ENCODE measurements around the gene CDC14A. TPM values are rescaled to one million over a fixed set of nuclear protein-coding genes. Genes with fewer than 3 reads are reported as not detected.
A peak's percentile ranks its signal among the peaks of the same experiment; 100 is the strongest.

The CDC14A gene
- total RNA-seq, 2 donors from 2014 or later: 9.6 to 16.8 TPM

DNA sequence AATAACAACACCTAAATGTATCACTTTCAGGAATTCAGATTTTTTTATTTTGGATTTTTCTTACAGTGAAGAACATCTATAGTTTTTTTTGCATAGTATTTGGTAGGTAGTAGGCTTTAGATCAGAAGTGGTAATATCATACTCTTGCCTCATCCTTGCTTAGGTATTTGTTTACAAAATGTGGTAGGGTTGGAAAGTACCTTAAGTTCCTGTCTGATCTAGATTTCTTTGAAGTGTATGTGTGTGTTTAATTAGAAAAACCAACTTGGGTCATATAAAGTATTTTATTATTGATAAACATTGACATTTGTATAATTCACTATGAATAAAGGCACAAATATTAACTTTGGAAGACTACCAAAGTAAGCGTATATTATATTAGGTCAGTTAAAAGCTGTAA, 100.3 kb downstream of the CDC14A start:
- Histone ChIP-seq H3K27ac (no peak overlapping the region), H3K9me3 (no peaks in the 10 kb centered on the region), H3K36me3 (no peaks in the 10 kb centered on the region), H3K9ac (ENCODE audit: low read depth in 2 of 2, low read length in 2 of 2) (no peak overlapping the region), H3K4me1 (no peaks in the 10 kb centered on the region), H3K27me3 (no peaks in the 10 kb centered on the region), H3K4me3 (no peak overlapping the region)
- TF ChIP-seq, protein P1, sequence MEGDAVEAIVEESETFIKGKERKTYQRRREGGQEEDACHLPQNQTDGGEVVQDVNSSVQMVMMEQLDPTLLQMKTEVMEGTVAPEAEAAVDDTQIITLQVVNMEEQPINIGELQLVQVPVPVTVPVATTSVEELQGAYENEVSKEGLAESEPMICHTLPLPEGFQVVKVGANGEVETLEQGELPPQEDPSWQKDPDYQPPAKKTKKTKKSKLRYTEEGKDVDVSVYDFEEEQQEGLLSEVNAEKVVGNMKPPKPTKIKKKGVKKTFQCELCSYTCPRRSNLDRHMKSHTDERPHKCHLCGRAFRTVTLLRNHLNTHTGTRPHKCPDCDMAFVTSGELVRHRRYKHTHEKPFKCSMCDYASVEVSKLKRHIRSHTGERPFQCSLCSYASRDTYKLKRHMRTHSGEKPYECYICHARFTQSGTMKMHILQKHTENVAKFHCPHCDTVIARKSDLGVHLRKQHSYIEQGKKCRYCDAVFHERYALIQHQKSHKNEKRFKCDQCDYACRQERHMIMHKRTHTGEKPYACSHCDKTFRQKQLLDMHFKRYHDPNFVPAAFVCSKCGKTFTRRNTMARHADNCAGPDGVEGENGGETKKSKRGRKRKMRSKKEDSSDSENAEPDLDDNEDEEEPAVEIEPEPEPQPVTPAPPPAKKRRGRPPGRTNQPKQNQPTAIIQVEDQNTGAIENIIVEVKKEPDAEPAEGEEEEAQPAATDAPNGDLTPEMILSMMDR (IDR thresholded peaks at IDR 0.05): no peak
- intact Hi-C loops (cut with DNase I): loop anchor here (10.0 kb wide), 2 partner anchors 178 to 418 kb away; a partner anchor contains a TSS
- DNase-seq: no peak

DNA sequence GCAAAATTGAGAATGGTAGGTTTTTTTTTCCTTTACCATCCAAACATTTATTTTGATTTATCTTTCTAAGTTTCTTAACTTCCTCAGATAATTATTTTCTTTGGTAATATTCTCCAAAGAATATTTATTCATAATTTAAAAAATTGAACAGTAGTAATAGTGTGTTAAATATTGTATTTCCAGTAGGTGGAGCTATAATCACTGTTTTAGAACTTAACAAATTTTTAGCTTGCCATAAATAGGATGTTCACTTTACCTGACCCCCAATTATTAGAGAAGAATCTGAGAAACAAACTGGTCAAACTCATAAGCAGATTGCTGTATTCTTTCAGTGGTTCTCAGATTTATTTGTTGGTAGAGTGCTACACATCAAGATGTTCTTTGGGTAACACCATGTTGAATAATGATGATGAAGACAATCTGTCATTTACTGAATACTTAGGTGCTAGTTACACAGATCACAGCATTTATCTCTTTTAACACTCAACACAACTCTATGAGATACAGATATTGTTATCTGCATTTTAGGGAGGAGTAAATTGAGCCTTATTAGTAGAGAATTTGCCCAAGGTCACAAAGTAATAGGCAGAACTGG, 103.3 kb downstream of the CDC14A start:
- Histone ChIP-seq H3K9ac (ENCODE audit: low read depth in 2 of 2, low read length in 2 of 2) (no peak overlapping the region), H3K27ac (no peak overlapping the region), H3K4me3 (no peak overlapping the region), H3K36me3 (no peaks in the 10 kb centered on the region), H3K9me3 (no peaks in the 10 kb centered on the region), H3K4me1 (no peaks in the 10 kb centered on the region), H3K27me3 (no peaks in the 10 kb centered on the region)
- TF ChIP-seq, protein P1 (IDR thresholded peaks at IDR 0.05): peak; percentile 49
- no peak for DNase-seq
- intact Hi-C loops (cut with DNase I): loop anchor here (10.0 kb wide), 2 partner anchors 181 to 421 kb away; a partner anchor contains a TSS

DNA sequence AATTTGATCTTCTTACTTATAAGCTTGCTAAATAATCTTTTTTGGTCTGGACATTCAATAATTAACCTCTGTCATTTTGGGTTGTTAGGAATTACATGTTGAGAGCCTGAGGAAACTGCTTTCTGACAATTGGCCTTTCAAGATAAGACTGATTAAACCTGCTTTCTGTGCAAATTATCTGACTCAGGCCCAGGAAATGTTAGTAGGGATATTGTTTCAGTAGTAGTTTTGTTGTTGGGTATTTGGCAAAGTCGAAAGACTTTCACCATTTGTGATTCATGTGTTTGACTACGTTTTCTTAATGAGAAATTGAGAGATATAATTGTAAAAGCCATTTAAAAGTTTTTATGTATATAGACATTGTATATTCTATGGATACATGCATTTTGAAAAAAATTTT, 104.6 kb downstream of the CDC14A start:
- TF ChIP-seq, protein P1 (IDR thresholded peaks at IDR 0.05): no peak
- no peaks in the 10 kb centered on the region for H3K4me1 ChIP-seq
- intact Hi-C loops (cut with DNase I): loop anchor here (10.0 kb wide), 2 partner anchors 182 to 422 kb away; a partner anchor contains a TSS
- H3K9me3 ChIP-seq: no peaks in the 10 kb centered on the region
- no peak overlapping the region for H3K27ac ChIP-seq
- no peaks in the 10 kb centered on the region for H3K36me3 ChIP-seq
- H3K4me3 ChIP-seq: no peak overlapping the region
- H3K9ac ChIP-seq (ENCODE audit: low read depth in 2 of 2, low read length in 2 of 2): no peak overlapping the region
- H3K27me3 ChIP-seq: no peaks in the 10 kb centered on the region
- no peak for DNase-seq

DNA sequence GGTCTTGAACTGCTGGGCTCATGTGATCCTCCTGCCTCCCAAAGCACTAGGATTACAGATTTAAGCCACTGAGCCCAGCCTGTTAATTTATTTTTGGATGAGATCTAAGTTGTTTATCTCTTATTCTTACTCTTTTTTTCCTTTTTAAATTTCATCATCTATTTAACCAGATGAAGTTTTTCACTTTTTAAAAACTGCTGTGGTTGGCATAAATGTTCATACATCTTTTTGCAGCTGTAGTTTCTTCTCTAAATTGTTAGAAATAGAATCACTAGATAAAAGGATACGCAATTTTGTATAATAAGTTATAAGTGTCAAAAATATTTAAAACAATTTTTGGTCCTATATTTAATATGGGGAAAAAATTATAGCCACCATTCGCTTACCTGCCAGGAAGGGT, 105.4 kb downstream of the CDC14A start:
- TF ChIP-seq, protein P1 (IDR thresholded peaks at IDR 0.05): no peak
- no peak overlapping the region for H3K27ac ChIP-seq
- no peaks in the 10 kb centered on the region for H3K9me3 ChIP-seq
- DNase-seq: no peak
- H3K36me3 ChIP-seq: no peaks in the 10 kb centered on the region
- intact Hi-C loops (cut with DNase I): loop anchor here (2.0 to 10.0 kb wide), 3 partner anchors 183 to 649 kb away; a partner anchor contains a TSS
- H3K4me3 ChIP-seq: no peak overlapping the region
- no peaks in the 10 kb centered on the region for H3K27me3 ChIP-seq
- no peak overlapping the region for H3K9ac ChIP-seq (ENCODE audit: low read depth in 2 of 2, low read length in 2 of 2)
- H3K4me1 ChIP-seq: no peaks in the 10 kb centered on the region

DNA sequence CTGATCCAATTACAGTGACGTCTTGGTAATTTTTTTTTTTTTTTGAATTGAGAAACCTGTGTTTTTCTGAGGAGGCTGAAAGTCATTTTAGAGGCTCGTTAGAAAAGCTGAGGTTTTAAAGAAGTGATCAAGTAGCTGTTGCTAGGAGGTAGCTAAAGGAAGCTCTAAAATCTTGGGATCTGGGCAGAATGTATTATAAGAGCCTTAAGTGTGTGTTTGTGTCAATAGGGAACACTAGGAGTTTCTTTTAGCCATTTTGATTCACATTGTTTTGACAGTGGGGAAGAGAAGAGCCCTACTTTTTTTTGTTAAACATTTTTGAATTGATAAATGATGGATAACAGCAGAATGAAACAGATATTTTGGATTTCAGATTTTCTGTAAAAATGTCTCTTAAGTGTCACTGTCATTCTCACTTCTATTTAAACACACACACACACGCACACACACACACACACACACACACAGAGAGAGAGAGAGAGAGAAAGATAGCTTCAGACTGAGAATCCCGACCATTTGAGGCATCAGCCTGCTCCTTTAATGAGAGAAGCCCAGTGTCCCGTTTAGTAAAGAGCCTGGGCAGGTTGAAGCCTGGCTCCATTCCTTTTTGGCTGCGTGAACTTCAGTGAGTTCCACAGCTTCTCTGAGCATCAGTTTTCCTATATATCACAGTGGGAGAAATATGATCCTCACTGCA, 106.5 kb downstream of the CDC14A start:
- intact Hi-C loops (cut with DNase I): loop anchor here (2.0 to 10.0 kb wide), 3 partner anchors 184 to 650 kb away; a partner anchor contains a TSS
- H3K27ac ChIP-seq: no peak overlapping the region
- no peaks in the 10 kb centered on the region for H3K4me1 ChIP-seq
- DNase-seq: no peak
- TF ChIP-seq, protein P1 (IDR thresholded peaks at IDR 0.05): no peak
- no peak overlapping the region for H3K9ac ChIP-seq (ENCODE audit: low read depth in 2 of 2, low read length in 2 of 2)
- H3K9me3 ChIP-seq: no peaks in the 10 kb centered on the region
- no peak overlapping the region for H3K4me3 ChIP-seq
- no peaks in the 10 kb centered on the region for H3K36me3 ChIP-seq
- no peaks in the 10 kb centered on the region for H3K27me3 ChIP-seq

Measured in colonic mucosa (tissue), 4 donors.